NOMO-1 (cell line): Measurements from ENCODE around the gene STAB1.

Experiments used
- DNase-seq, 2 experiments: peaks; one replicate each; lab custom pipeline; 2025; ENCODE audit not compliant: unreplicated experiment in 2 of 2; lab: John Stamatoyannopoulos, UW

STAB1 gene

GRCh38 chr3:52557011-52557960 lies 62.1 kb downstream of the STAB1 start:
- DNase-seq, result no peak

- no peak for DNase-seq
Measured at GRCh38 chr3:52558436-52558835, 63.3 kb downstream of the STAB1 start.

GRCh38 chr3:52561028-52561747 lies 66.0 kb downstream of the STAB1 start:
- DNase-seq, result no peak

- no peak for DNase-seq
Measured at GRCh38 chr3:52563984-52564383, 68.8 kb downstream of the STAB1 start.

GRCh38 chr3:52568069-52568468 lies 72.9 kb downstream of the STAB1 start:
- no peak for DNase-seq

GRCh38 chr3:52570076-52570475 lies 74.9 kb downstream of the STAB1 start:
- DNase-seq, result no peak

- no peak for DNase-seq
Measured at GRCh38 chr3:52572221-52572620, 77.1 kb downstream of the STAB1 start.
